ENCODE data around the gene ENOX1.

DNA sequence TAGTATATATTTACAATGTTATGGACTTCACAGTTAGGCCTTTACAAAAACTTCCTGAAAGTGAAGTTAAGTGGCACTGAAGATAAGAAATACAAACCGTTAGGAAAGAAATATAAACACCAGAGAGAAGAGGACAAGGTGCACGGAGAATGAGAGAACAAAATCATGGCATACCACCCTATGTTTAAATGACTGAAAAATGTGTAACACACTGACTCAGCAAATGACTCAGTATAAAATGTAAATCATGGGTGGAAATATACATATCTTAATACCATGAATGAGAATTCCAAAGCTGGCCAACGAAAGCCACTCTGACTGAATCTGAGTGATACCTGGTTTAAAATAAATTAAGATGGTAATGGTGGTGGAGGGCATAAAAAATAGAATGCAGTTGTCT is 502.6 kb downstream of the ENOX1 start:
- TF ChIP-seq CTCF (optimal IDR thresholded peaks at IDR 0.05 in 1 of 3, IDR thresholded peaks at IDR 0.05 in 1 of 3, conservative IDR thresholded peaks at IDR 0.05 in 1 of 3; ENCODE audit: extremely low read depth in 1 of 3, insufficient read depth in 2 of 3, low read length in 3 of 3) = no peak
- no peak for TF ChIP-seq EZH2 (IDR thresholded peaks at IDR 0.05; ENCODE audit: low read length)

Measured in keratinocyte (primary cell).